GM18867 (cell line): ENCODE results near the gene RTL10.

ENCODE experiments used
- ATAC-seq: cut with Tn5 transposase; IDR thresholded peaks from one replicate; pipeline ENCODE4 v1.9.1; 2021; ENCODE audit warnings: mild to moderate bottlenecking, moderate library complexity; ENCODE audit not compliant: unreplicated experiment

RTL10 gene

DNA sequence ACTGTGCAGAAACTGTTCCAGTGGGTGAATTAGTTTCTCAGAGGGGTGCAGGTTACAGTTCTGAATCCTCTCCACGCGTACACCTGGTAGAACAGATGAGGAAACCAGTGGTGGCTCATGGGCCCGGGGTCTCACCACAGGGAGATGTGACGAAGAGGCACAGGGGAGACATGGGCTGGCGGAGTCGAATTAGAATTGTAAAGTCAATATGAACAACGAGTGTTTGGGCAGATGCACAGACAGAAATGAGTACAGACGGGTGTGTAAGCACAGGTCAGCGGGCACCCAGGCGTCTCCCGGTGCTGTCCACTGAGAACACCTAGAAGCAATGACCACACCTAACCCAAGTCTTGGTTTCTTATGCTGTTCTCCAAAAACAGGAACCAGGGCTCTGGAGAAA is 41.8 kb downstream of the RTL10 start:
- no peak for ATAC-seq

DNA sequence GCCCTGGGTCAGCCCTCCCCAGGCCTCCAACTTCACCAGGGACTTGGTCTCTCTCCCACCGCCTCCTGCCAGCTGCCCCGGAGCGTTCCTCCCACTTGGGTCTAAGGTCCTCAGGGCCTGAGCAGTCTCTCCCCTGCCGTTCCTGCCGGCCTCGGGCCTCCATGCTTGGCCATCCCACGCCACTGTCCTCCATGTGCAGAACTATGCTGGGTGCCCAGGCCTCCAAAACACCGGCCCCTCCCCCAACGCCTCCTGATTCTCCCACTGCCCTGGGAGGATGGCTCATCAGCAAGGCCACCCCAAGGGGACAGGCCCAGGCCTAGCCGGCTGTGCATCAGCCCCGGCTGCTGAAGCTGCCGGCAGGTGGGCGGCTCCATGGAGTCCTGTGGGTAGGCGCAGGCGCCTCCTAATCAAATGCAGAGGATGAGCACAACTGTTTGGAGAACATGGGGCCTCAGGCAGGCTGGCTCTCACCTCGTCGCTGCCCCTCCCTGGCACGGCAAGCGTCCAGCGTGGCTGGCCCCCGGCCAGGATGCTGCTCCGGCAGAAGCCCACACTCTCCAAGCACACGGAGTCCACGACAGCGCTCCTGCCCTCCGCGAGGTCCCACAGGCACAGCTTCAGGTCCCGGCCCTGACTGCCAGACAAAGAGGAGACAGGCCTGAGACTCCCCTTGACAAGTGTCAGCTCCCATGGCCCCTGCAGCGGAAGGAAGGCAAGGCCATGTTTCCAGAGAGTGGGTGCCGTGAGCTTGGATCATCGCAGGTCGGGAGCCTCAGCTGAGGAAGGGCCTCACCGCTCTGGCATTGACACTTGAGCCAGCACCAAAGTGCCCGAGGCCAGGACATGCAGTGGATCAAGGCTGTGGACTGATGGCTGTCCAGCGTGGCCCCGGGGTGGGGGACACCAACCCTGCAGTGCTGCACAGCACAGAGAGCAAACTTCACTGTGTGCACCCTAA is 42.6 kb downstream of the RTL10 start:
- ATAC-seq = no peak

GRCh38 chr22:19811211-19811621 is 43.5 kb downstream of the RTL10 start:
- no peak for ATAC-seq

DNA sequence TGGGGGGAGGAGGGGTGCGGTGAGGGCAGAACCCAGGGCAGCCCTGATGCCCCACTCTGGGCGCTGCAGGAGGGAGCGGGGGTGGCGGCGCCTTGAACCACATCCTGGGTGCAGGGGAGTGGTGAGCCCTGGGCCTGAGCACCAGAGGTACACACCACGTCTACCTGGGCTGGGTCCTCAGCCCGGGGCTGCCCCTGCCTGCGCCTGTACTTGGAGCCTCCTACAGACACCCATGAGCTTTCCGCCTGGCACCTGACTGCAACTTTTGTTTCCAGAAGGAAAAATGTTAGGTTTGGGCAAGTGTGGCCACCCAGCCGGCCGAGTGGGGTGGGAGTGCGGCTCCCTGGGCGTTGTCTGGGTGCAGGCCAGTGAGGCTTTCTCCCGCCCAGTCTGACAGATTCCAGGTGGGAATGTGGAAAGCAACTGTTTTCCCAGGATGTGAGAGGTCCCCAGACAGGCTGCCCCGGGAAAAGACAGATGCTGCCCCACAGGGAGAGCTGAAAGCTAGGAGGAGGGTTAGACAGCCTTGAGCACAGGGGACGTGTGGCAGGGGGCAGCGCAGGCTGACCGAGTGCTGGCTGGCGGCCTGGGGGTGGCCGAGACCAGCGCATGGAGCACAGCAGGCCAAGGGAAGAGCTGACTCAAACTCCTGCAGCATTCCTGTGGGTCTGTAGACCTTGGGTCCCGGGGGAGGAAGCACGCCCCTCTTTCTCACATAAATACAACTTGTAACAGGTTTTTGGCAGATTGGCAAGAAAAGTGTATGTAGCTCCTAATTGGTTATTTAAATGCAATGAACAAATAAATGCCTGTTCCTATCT is 44.1 kb downstream of the RTL10 start:
- no peak for ATAC-seq

- no peak for ATAC-seq
Measured at GRCh38 chr22:19809741-19810140, 44.9 kb downstream of the RTL10 start.

DNA sequence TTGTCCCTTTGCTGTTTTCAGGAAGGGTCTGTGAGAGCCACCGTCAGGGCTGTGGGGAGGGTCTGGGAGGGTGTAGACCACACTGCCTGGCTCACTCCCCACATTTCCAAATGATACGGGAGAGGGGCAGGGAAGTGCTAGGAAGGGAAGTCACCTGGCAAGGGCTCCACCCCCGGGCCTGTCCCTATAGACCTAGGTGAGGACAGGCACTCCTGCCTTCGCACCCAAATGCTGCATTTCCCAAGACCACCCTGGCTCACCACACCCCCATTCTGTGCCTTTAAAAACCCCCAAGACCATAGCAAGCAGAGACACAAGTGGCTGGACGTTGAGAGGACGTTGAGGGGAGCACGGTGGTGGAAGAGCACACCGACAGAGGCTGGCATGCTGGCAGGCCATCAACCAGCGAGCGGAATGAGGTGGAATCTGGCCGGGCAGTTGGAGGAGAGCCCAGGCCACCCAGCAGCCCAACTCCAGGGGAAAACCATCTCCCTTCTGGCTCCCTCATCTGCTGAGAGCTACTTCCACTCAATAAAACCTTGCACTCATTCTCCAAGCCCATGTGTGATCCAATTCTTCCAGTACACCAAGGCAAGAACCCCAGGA is 45.7 kb downstream of the RTL10 start:
- ATAC-seq = no peak

DNA sequence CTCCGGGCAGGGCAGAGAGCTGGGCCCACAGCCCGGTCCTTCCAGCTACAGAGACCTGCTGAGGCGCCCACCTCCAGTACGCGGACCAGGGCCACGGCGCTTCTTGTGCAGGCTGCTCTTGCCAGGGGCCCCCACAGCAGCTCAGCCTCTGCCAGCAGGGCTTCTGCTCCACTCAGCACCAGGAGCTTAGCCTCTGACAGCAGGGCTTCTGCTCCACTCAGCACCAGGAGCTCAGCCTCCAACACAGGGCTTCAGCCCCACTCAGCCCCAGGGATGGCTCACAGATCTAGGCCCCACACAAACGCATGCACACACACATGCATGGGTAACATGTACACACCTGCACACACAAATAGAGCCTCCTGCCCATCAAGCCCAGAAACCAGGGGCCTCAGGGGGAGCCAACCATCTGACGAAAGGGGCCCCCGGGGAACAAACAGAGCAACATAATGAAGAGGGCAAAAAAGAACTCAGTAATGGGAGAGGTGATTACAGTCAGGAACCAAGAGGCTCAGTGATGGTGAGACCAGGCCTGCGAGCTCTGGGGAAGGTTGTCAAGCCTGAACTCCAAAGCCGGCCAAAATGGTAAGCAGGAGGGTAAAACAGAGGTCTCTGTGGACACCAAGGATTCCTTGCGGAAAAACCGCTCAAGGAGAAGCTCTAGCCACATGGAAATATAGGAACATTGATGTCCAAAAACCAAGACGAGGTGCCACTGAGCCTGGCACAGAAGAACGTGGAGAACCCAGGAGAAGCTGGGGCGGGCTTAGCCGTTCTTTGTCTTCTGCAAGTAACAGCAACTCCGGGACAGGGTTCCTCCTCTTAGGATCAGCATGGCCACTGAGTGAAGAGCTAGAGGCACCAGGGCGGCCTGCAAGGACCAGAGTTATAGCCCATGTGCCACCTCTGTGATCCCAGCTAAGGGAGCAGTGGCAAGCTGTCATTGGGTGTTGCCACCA is 46.5 kb downstream of the RTL10 start:
- no peak for ATAC-seq

DNA sequence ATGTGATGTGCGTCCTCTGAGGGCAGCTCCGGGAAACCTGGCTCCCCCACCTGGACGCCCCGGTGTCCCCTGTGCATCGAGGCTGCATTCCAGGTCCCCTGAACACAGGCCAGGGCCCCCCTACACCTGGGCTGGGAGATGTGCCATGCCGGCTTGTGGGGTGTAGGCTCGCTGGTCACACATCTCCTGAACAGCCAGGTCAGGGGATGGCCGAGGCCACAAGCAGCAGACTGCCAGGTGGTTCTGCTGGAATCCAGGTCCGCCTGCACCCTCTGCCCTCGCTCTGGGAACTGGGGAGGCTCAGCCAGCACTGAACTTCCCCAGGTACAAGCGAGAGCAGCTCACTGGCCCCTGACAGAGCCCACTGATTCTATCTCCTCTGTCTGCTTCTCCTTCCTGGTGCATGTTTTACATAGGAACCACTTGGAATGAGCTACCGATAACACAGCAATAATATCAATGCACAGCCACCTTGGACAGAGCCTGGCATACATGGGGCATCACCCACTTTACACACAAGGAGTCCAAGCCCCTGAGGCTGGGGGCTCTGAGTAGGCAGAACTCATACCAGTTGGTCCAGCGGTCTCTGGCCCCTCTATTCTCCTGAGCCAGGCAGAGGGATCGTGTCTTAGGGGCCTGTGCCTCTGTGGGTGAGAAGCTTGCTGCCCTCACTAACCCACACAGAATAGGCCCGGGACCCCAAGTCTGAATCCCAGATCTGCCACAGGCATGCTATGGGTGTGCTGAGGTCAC is 47.3 kb downstream of the RTL10 start:
- ATAC-seq = no peak

- no peak for ATAC-seq
Measured at GRCh38 chr22:19806213-19807160, 48.2 kb downstream of the RTL10 start.

DNA sequence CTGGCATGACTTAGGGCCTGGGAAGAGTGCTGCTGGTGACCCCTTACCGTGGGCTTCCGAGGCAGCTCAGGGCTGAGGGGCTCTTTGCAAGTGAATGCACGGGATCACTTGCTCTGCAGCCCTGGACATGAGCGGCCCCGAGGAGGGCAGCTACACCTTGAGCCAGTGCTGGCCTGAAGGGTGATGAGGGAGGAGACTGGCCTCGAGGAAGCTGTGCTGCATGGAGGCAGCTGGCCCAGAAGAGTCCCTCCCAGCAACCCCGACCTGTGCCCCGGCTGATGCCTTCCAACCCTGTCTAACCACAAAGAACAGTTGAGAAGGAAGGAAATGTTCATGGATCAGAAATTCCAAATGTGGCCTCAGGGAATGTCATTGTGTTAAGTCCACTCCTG is 48.9 kb downstream of the RTL10 start:
- ATAC-seq = no peak
